ENCODE data around the gene MFSD2B. TPM values are rescaled to one million over a fixed set of nuclear protein-coding genes. Genes with fewer than 3 reads are reported as not detected.

The MFSD2B gene
- total and polyA plus RNA-seq, 2 donors (not counting 1 experiment from before 2014, with no cell fraction given): 0.10 to 0.17 TPM

- no peaks in the 10 kb centered on the region for H3K27me3 ChIP-seq (ENCODE audit: control insufficient read depth, insufficient read depth, low read length)
- H3K9me3 ChIP-seq (ENCODE audit: control insufficient read depth, insufficient read depth, low read depth, low read length): no peaks in the 10 kb centered on the region
- H3K9ac ChIP-seq (ENCODE audit: insufficient read depth, low read length): no peak overlapping the region
- H3K79me2 ChIP-seq (ENCODE audit: control insufficient read depth, insufficient read depth, low read length): no peaks in the 10 kb centered on the region
- H4K20me1 ChIP-seq (ENCODE audit: control insufficient read depth, extremely low read depth, insufficient read depth, low read length): no peaks in the 10 kb centered on the region
- no peaks in the 10 kb centered on the region for H3K36me3 ChIP-seq (ENCODE audit: control insufficient read depth, insufficient read depth, low read length)
- DNase-seq (ENCODE audit: low read depth in 2 of 2): no peak
- H3K27ac ChIP-seq (ENCODE audit: insufficient read depth, low read length): no peak overlapping the region
- no peak overlapping the region for H3K4me3 ChIP-seq (replicated peaks in 1 of 4; ENCODE audit: control extremely low read depth in 1 of 4, insufficient read depth in 1 of 4, low read depth in 3 of 4, low read length in 4 of 4)
- H3K4me2 ChIP-seq (ENCODE audit: extremely low read depth, insufficient read depth, low read length): no peak overlapping the region
- no peaks in the 10 kb centered on the region for H3K4me1 ChIP-seq (ENCODE audit: control insufficient read depth, extremely low read depth, insufficient read depth, low read length)
- no peak overlapping the region for H2AFZ ChIP-seq (ENCODE audit: low read length)
- TF ChIP-seq EZH2 (IDR thresholded peaks at IDR 0.05; ENCODE audit: low read length, missing control alignments) (no peak), CTCF (conservative IDR thresholded peaks at IDR 0.05 in 1 of 2, IDR thresholded peaks at IDR 0.05 in 1 of 2; ENCODE audit: low read depth in 1 of 2, low read length in 2 of 2) (no peak)
These were observed 48.8 kb downstream of the MFSD2B start for GRCh38 chr2:24058564-24059271.

GRCh38 chr2:24065341-24065740 is 55.5 kb downstream of the MFSD2B start:
- Histone ChIP-seq H3K27me3 (ENCODE audit: control insufficient read depth, insufficient read depth, low read length) (no peaks in the 10 kb centered on the region), H3K36me3 (ENCODE audit: control insufficient read depth, insufficient read depth, low read length) (peaks cover 3% of the 10 kb centered on the region), H3K4me1 (ENCODE audit: control insufficient read depth, extremely low read depth, insufficient read depth, low read length) (no peaks in the 10 kb centered on the region), H3K4me3 (replicated peaks in 1 of 4; ENCODE audit: control extremely low read depth in 1 of 4, insufficient read depth in 1 of 4, low read depth in 3 of 4, low read length in 4 of 4) (no peak overlapping the region), H3K79me2 (ENCODE audit: control insufficient read depth, insufficient read depth, low read length) (no peaks in the 10 kb centered on the region), H4K20me1 (ENCODE audit: control insufficient read depth, extremely low read depth, insufficient read depth, low read length) (no peaks in the 10 kb centered on the region), H2AFZ (ENCODE audit: low read length) (no peak overlapping the region), H3K9me3 (ENCODE audit: control insufficient read depth, insufficient read depth, low read depth, low read length) (no peaks in the 10 kb centered on the region), H3K27ac (ENCODE audit: insufficient read depth, low read length) (no peak overlapping the region), H3K9ac (ENCODE audit: insufficient read depth, low read length) (no peak overlapping the region), H3K4me2 (ENCODE audit: extremely low read depth, insufficient read depth, low read length) (no peak overlapping the region)
- DNase-seq (ENCODE audit: low read depth in 2 of 2): no peak
- TF ChIP-seq EZH2 (IDR thresholded peaks at IDR 0.05; ENCODE audit: low read length, missing control alignments) (no peak), CTCF (conservative IDR thresholded peaks at IDR 0.05 in 1 of 2, IDR thresholded peaks at IDR 0.05 in 1 of 2; ENCODE audit: low read depth in 1 of 2, low read length in 2 of 2) (no peak)

GRCh38 chr2:24072259-24072658 is 62.4 kb downstream of the MFSD2B start:
- peaks cover 3% of the 10 kb centered on the region for H3K36me3 ChIP-seq (ENCODE audit: control insufficient read depth, insufficient read depth, low read length)
- H2AFZ ChIP-seq (ENCODE audit: low read length): no peak overlapping the region
- H3K27ac ChIP-seq (ENCODE audit: insufficient read depth, low read length): no peak overlapping the region
- DNase-seq (ENCODE audit: low read depth in 2 of 2): no peak
- no peaks in the 10 kb centered on the region for H3K9me3 ChIP-seq (ENCODE audit: control insufficient read depth, insufficient read depth, low read depth, low read length)
- no peaks in the 10 kb centered on the region for H3K27me3 ChIP-seq (ENCODE audit: control insufficient read depth, insufficient read depth, low read length)
- H3K4me3 ChIP-seq (replicated peaks in 1 of 4; ENCODE audit: control extremely low read depth in 1 of 4, insufficient read depth in 1 of 4, low read depth in 3 of 4, low read length in 4 of 4): no peak overlapping the region
- no peak for TF ChIP-seq EZH2 (IDR thresholded peaks at IDR 0.05; ENCODE audit: low read length, missing control alignments)
- no peak for TF ChIP-seq CTCF (conservative IDR thresholded peaks at IDR 0.05 in 1 of 2, IDR thresholded peaks at IDR 0.05 in 1 of 2; ENCODE audit: low read depth in 1 of 2, low read length in 2 of 2)
- no peaks in the 10 kb centered on the region for H3K4me1 ChIP-seq (ENCODE audit: control insufficient read depth, extremely low read depth, insufficient read depth, low read length)
- H3K79me2 ChIP-seq (ENCODE audit: control insufficient read depth, insufficient read depth, low read length): peaks cover 14% of the 10 kb centered on the region
- no peak overlapping the region for H3K4me2 ChIP-seq (ENCODE audit: extremely low read depth, insufficient read depth, low read length)
- H4K20me1 ChIP-seq (ENCODE audit: control insufficient read depth, extremely low read depth, insufficient read depth, low read length): no peaks in the 10 kb centered on the region
- no peak overlapping the region for H3K9ac ChIP-seq (ENCODE audit: insufficient read depth, low read length)

All from fibroblast of lung (primary cell).